ENCODE measurements around the gene PRKCQ. TPM values are rescaled to one million over a fixed set of nuclear protein-coding genes. Genes with fewer than 3 reads are reported as not detected.
"Not testable (repeated sequence)": the region's sequence is repeated elsewhere in the genome, so short reads cannot be mapped to it uniquely, and the experiment has no call there.

Gene PRKCQ
- total and polyA plus RNA-seq, 3 donors from 2014 or later: 2.5 to 3.0 (median 2.9) TPM

GRCh38 chr10:6385665-6386064 is 194.4 kb downstream of the PRKCQ start:
- no peaks in the 10 kb centered on the region for H3K27me3 ChIP-seq
- no peaks in the 10 kb centered on the region for H3K4me1 ChIP-seq
- no peak overlapping the region for H3K27ac ChIP-seq
- 64 to 83% methylated on average over 3 of the region's 3 CpGs for WGBS, 2 donors
- intact Hi-C loops (cut with DNase I; ENCODE audit: low total_unique reads): no loop called here
- no peak overlapping the region for H3K4me3 ChIP-seq
- no peak for DNase-seq
- TF ChIP-seq CTCF (IDR thresholded peaks at IDR 0.05) (no peak), POLR2A (IDR thresholded peaks at IDR 0.05) (no peak)
- H3K9me3 ChIP-seq: no peaks in the 10 kb centered on the region
- no peaks in the 10 kb centered on the region for H3K36me3 ChIP-seq (ENCODE audit: low read depth, missing control alignments)

- TF ChIP-seq CTCF (IDR thresholded peaks at IDR 0.05) (no peak), POLR2A (IDR thresholded peaks at IDR 0.05) (no peak)
- Histone ChIP-seq H3K4me3 (no peak overlapping the region), H3K27ac (no peak overlapping the region), H3K9me3 (no peaks in the 10 kb centered on the region), H3K36me3 (ENCODE audit: low read depth, missing control alignments) (no peaks in the 10 kb centered on the region), H3K4me1 (no peaks in the 10 kb centered on the region), H3K27me3 (no peaks in the 10 kb centered on the region)
- DNase-seq: no peak
- intact Hi-C loops (cut with DNase I; ENCODE audit: low total_unique reads): no loop called here
- WGBS, 2 donors: 96 to 100% methylated on average over 1 to 3 of the region's 3 CpGs
Observed at GRCh38 chr10:6384847-6385246, 195.2 kb downstream of the PRKCQ start.

GRCh38 chr10:6384031-6384430 is 196.0 kb downstream of the PRKCQ start:
- Histone ChIP-seq H3K36me3 (ENCODE audit: low read depth, missing control alignments) (no peaks in the 10 kb centered on the region), H3K27me3 (no peaks in the 10 kb centered on the region), H3K4me1 (no peaks in the 10 kb centered on the region), H3K9me3 (no peaks in the 10 kb centered on the region), H3K4me3 (no peak overlapping the region), H3K27ac (no peak overlapping the region)
- intact Hi-C loops (cut with DNase I; ENCODE audit: low total_unique reads): no loop called here
- no peak for DNase-seq
- 92 to 94% methylated on average over 7 of the region's 7 CpGs for WGBS, 2 donors
- TF ChIP-seq POLR2A (IDR thresholded peaks at IDR 0.05) (no peak), CTCF (IDR thresholded peaks at IDR 0.05) (no peak)

- 65 to 73% methylated on average over 8 of the region's 8 CpGs for WGBS, 2 donors
- Histone ChIP-seq H3K4me3 (no peak overlapping the region), H3K36me3 (ENCODE audit: low read depth, missing control alignments) (no peaks in the 10 kb centered on the region), H3K27ac (peak overlapping the region in 1 of 2 donors; percentile 48), H3K9me3 (no peaks in the 10 kb centered on the region), H3K27me3 (no peaks in the 10 kb centered on the region), H3K4me1 (no peaks in the 10 kb centered on the region)
- intact Hi-C loops (cut with DNase I; ENCODE audit: low total_unique reads): no loop called here
- TF ChIP-seq CTCF (IDR thresholded peaks at IDR 0.05): no peak
- no peak for TF ChIP-seq POLR2A (IDR thresholded peaks at IDR 0.05)
- DNase-seq: no peak
Observed at GRCh38 chr10:6383096-6383812, 196.8 kb downstream of the PRKCQ start.

- TF ChIP-seq CTCF (IDR thresholded peaks at IDR 0.05): no peak
- no peak for TF ChIP-seq POLR2A (IDR thresholded peaks at IDR 0.05)
- H3K4me1 ChIP-seq: no peaks in the 10 kb centered on the region
- H3K27ac ChIP-seq: peak overlapping the region in 1 of 2 donors; percentile 48
- no peak overlapping the region for H3K4me3 ChIP-seq
- no peaks in the 10 kb centered on the region for H3K27me3 ChIP-seq
- no peaks in the 10 kb centered on the region for H3K36me3 ChIP-seq (ENCODE audit: low read depth, missing control alignments)
- intact Hi-C loops (cut with DNase I; ENCODE audit: low total_unique reads): no loop called here
- no peaks in the 10 kb centered on the region for H3K9me3 ChIP-seq
- WGBS, 2 donors: 63% methylated on average over 7 of the region's 7 CpGs
- DNase-seq: no peak
Observed at GRCh38 chr10:6382081-6382480, 198.0 kb downstream of the PRKCQ start.

- DNase-seq; intact Hi-C loops (cut with DNase I; ENCODE audit: low total_unique reads); H3K4me3 ChIP-seq; H3K9me3 ChIP-seq; H3K4me1 ChIP-seq; H3K36me3 ChIP-seq (ENCODE audit: low read depth, missing control alignments); H3K27ac ChIP-seq; H3K27me3 ChIP-seq: not testable (repeated sequence)
- whole genome bisulfite sequencing, 2 donors: 79 to 85% methylated on average over 5 of the region's 5 CpGs
Observed at GRCh38 chr10:6380478-6380877, 199.6 kb downstream of the PRKCQ start.

Measured in testis (tissue), 3 donors.